ENCODE results near the gene IDNK.

IDNK gene

DNA sequence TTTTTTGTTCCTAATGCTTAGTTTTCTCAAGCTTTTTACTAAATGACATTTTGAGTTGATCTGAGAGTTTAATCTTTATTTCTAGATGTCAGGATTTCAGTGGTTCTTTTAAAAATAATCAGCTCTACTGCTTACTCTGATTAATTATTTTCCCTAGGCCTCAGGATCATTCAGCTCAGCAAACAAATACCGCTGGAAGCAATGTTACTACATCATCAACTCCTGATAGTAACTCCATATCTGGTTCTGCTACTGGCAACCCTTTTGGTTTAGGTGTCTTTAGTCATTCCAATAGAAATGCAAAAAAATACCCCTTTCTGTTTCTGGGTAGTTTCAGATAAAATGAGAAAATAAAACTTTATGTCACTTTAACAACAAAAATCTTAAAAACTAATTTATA, 5.6 kb upstream of the IDNK start:
- H3K36me3 ChIP-seq (ENCODE audit: control insufficient read depth, insufficient read depth, low read length), result no peaks in the 10 kb centered on the region
- H3K4me3 ChIP-seq (replicated peaks; ENCODE audit: low read depth, low read length), result no peak overlapping the region
- TF ChIP-seq, protein P1, sequence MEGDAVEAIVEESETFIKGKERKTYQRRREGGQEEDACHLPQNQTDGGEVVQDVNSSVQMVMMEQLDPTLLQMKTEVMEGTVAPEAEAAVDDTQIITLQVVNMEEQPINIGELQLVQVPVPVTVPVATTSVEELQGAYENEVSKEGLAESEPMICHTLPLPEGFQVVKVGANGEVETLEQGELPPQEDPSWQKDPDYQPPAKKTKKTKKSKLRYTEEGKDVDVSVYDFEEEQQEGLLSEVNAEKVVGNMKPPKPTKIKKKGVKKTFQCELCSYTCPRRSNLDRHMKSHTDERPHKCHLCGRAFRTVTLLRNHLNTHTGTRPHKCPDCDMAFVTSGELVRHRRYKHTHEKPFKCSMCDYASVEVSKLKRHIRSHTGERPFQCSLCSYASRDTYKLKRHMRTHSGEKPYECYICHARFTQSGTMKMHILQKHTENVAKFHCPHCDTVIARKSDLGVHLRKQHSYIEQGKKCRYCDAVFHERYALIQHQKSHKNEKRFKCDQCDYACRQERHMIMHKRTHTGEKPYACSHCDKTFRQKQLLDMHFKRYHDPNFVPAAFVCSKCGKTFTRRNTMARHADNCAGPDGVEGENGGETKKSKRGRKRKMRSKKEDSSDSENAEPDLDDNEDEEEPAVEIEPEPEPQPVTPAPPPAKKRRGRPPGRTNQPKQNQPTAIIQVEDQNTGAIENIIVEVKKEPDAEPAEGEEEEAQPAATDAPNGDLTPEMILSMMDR (IDR thresholded peaks at IDR 0.05; ENCODE audit: insufficient read depth, low read length, poor library complexity, severe bottlenecking), result no peak
- no peaks in the 10 kb centered on the region for H3K27me3 ChIP-seq (replicated peaks; ENCODE audit: control insufficient read depth, insufficient read depth, low read length)
- no peak for DNase-seq (ENCODE audit: extremely low read depth, insufficient read length)

DNA sequence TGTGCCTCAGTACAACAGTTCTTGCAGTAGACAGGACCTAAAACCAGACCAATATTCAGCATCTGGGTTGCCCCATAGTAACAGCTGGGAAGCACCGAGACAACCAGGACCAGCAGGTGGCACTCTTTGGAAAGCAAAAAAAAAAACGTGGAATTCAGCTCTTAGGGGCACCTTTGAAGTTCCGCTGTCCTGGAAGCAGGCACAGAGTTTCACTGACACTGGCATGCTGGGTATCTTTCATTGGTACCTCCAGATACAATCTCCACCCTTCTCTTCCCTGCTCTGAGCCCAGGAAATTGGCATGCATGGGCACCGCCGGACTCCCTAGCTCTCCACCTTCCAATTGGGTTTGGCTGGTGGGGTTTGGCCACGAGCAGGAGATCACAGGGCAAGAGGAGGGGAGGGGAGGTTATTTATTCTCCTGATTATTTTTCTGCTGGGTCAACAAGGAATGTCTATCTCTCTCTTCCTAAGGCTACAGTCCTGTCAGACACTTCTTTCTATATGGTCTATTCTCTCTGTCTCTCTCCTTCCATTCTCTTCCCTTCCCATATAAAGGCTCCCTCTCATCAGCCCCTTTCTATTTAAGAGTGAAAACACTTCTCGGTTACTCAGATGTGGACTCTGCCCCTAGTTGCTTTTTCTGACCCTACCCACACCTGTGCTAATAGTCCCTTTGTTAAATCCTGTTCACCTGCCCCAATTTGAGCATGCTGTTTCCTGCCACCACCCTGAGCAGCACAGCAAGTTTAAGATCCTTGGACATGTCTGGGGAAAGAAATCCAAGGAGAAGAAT, 1.9 kb upstream of the IDNK start:
- no peaks in the 10 kb centered on the region for H3K27me3 ChIP-seq (replicated peaks; ENCODE audit: control insufficient read depth, insufficient read depth, low read length)
- TF ChIP-seq, protein P1 (IDR thresholded peaks at IDR 0.05; ENCODE audit: insufficient read depth, low read length, poor library complexity, severe bottlenecking), result peak; percentile 78
- no peaks in the 10 kb centered on the region for H3K36me3 ChIP-seq (ENCODE audit: control insufficient read depth, insufficient read depth, low read length)
- DNase-seq (ENCODE audit: extremely low read depth, insufficient read length), result peak; percentile 10
- peak overlapping the region; percentile 17 for H3K4me3 ChIP-seq (replicated peaks; ENCODE audit: low read depth, low read length)

DNA sequence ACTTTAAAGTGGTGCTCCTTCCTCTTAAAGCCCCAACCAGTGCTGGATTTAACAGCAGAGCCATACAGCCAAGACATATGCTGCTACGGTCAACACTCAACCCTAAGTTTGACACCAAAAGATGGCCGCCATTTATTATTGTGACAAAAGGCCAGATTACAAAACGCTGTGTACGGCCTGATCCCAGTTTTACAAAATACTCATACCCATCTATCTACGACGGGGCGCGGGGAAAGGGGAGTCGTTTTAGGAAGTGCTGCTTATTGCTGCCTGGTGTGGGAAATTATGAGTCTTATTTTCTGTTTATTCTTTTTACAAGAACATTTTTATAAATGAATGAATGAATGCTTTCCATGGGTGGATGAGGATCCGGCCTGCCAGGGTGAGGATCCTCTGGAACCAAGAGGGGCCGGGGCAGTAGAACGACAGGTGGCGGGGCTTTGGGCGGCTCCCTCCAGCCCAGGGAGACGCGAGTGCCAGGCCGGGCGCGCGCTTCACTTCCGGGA, 457 bp upstream of the IDNK start:
- Histone ChIP-seq H3K4me3 (replicated peaks; ENCODE audit: low read depth, low read length) (peak overlapping the region; percentile 82), H3K36me3 (ENCODE audit: control insufficient read depth, insufficient read depth, low read length) (peaks cover 4% of the 10 kb centered on the region; the same call in 1 of the 2 replicates), H3K27me3 (replicated peaks; ENCODE audit: control insufficient read depth, insufficient read depth, low read length) (no peaks in the 10 kb centered on the region)
- TF ChIP-seq, protein P1 (IDR thresholded peaks at IDR 0.05; ENCODE audit: insufficient read depth, low read length, poor library complexity, severe bottlenecking), result peak; percentile 7
- no peak for DNase-seq (ENCODE audit: extremely low read depth, insufficient read length)

DNA sequence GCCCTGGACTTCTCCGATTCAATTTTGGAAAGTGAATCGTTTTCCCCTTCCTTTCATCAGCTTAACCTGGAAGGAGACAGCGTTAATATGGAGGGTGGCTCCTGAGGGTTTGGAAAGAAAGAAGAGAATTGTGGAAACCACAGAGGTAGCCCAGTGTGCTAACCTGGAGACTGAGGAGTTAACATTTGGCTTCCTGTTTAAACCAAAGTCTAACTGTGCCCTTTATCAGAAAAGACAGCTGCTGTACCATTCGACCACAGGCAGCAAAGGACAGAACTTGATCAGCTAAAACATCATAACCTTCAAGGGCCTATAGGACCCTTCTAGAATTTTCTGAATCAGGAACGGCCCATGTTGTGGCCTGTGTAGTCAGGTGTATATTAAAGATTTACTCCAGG, 735 bp downstream of the IDNK start:
- TF ChIP-seq, protein P1 (IDR thresholded peaks at IDR 0.05; ENCODE audit: insufficient read depth, low read length, poor library complexity, severe bottlenecking), result no peak
- H3K27me3 ChIP-seq (replicated peaks; ENCODE audit: control insufficient read depth, insufficient read depth, low read length), result no peaks in the 10 kb centered on the region
- H3K4me3 ChIP-seq (replicated peaks; ENCODE audit: low read depth, low read length), result peak overlapping the region; percentile 82
- H3K36me3 ChIP-seq (ENCODE audit: control insufficient read depth, insufficient read depth, low read length), result peaks cover 4% of the 10 kb centered on the region; the same call in 1 of the 2 replicates
- no peak for DNase-seq (ENCODE audit: extremely low read depth, insufficient read length)

DNA sequence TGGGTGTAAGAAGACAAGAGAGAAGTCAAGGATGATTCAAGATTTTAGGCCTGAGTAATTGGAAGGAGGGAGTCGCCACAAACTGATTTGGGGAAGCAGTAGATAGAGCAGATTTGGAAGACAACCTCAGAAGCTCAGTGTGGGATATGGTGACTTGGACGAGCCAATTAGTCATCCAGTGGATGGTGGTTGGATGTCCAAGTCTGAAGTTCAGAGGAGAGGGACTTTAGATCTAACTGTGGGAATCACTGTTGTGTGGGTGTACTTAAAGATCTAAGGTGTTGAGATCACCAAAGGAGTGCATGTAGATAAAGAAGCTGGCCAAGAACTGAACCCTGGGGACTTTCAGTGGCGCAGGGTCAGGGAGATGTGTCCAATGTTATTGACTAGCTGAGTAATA, 2.2 kb downstream of the IDNK start:
- DNase-seq (ENCODE audit: extremely low read depth, insufficient read length), result no peak
- peaks cover 10% of the 10 kb centered on the region for H3K36me3 ChIP-seq (ENCODE audit: control insufficient read depth, insufficient read depth, low read length)
- no peak overlapping the region for H3K4me3 ChIP-seq (replicated peaks; ENCODE audit: low read depth, low read length)
- TF ChIP-seq, protein P1 (IDR thresholded peaks at IDR 0.05; ENCODE audit: insufficient read depth, low read length, poor library complexity, severe bottlenecking), result no peak
- H3K27me3 ChIP-seq (replicated peaks; ENCODE audit: control insufficient read depth, insufficient read depth, low read length), result no peaks in the 10 kb centered on the region

All from GM06990 (cell line).